Body of pancreas (tissue), 4 donors: ENCODE measurements around the gene IL1RAPL1.

Experiments
- CTCF ChIP-seq, 7 experiments: fragments of 450-650 bp in 4 of 7; fragments of 200-600 bp in 3 of 7; sonication (generic) in 3 of 7; IDR thresholded peaks; one replicate each; pipeline ENCODE4 v1.5.1; 2016 to 2019; ENCODE audit warnings: antibody characterized with exemption in 7 of 7
- POLR2A ChIP-seq, 3 donors: fragments of 450-650 bp; IDR thresholded peaks; one replicate each; pipeline ENCODE4 v1.6.1; 2016; ENCODE audit warnings: antibody characterized with exemption in 3 of 3, mild to moderate bottlenecking in 2 of 3

- no peak for TF ChIP-seq POLR2A (IDR thresholded peaks at IDR 0.05)
- TF ChIP-seq CTCF (IDR thresholded peaks at IDR 0.05) = no peak
Measured at GRCh38 chrX:29940750-29941149, 1353.5 kb downstream of the IL1RAPL1 start.
